IPS-NIHi11 (cell line): ENCODE data around the gene TEK.
A peak's percentile ranks its signal among the peaks of the same experiment; 100 is the strongest.
"Not testable (repeated sequence)": the region's sequence is repeated elsewhere in the genome, so short reads cannot be mapped to it uniquely, and the experiment has no call there.

ENCODE experiments used
- DNase-seq: peaks from one replicate; pipeline ENCODE4 v3.0.0; 2012; ENCODE audit warnings: mixed read lengths, low spot score

TEK gene

GRCh38 chr9:27239648-27240047 lies 130.6 kb downstream of the TEK start:
- not testable (repeated sequence) for DNase-seq

GRCh38 chr9:27247756-27248155 lies 138.7 kb downstream of the TEK start:
- peak; percentile 80 for DNase-seq

- no peak for DNase-seq
These were observed 139.7 kb downstream of the TEK start for GRCh38 chr9:27248702-27249101.

GRCh38 chr9:27258662-27259061 lies 149.6 kb downstream of the TEK start:
- no peak for DNase-seq

- no peak for DNase-seq
These were observed 151.9 kb downstream of the TEK start for GRCh38 chr9:27260789-27261516.

- DNase-seq, result no peak
These were observed 152.6 kb downstream of the TEK start for GRCh38 chr9:27261517-27262211.

- DNase-seq, result no peak
These were observed 163.1 kb downstream of the TEK start for GRCh38 chr9:27272103-27272502.

GRCh38 chr9:27273186-27273585 lies 164.2 kb downstream of the TEK start:
- no peak for DNase-seq

GRCh38 chr9:27276193-27277030 lies 167.4 kb downstream of the TEK start:
- peak; percentile 62 for DNase-seq

- no peak for DNase-seq
These were observed 169.3 kb downstream of the TEK start for GRCh38 chr9:27278374-27278773.

- DNase-seq, result no peak
These were observed 170.6 kb downstream of the TEK start for GRCh38 chr9:27279611-27280010.
